T-helper 17 cell (primary cell): Measurements from ENCODE around the gene EPB41L5. TPM values are rescaled to one million over a fixed set of nuclear protein-coding genes. Genes with fewer than 3 reads are reported as not detected.
A peak's percentile ranks its signal among the peaks of the same experiment; 100 is the strongest.

Source experiments
- ATAC-seq: fragments of 150-1000 bp; cut with Tn5 transposase; 2 replicates; pipeline ENCODE4 v1.10.0; 2021; ENCODE audit warnings: mild to moderate bottlenecking, moderate library complexity
- DNase-seq, 3 donors: peaks; one replicate each; pipeline versions ENCODE4 v3.0.0 to v3.0.0-alpha.2; 2020 to 2021
- H3K9me3 ChIP-seq: one replicate; pipeline ENCODE4 v1.7.0; 2013; ENCODE audit warnings: low read length, mild to moderate bottlenecking; ENCODE audit not compliant: control insufficient read depth, poor library complexity, severe bottlenecking
- H3K27ac Mint-ChIP-seq: one replicate; pipeline ENCODE4 v1.8.0; 2022; ENCODE audit warnings: mild to moderate bottlenecking, moderate library complexity, mixed read lengths
- H3K27me3 Mint-ChIP-seq: one replicate; pipeline ENCODE4 v1.8.0; 2022; ENCODE audit warnings: mixed read lengths
- H3K36me3 Mint-ChIP-seq: one replicate; pipeline ENCODE4 v1.8.0; 2022; ENCODE audit warnings: low read depth, mixed read lengths
- H3K4me1 Mint-ChIP-seq: one replicate; pipeline ENCODE4 v1.8.0; 2022; ENCODE audit warnings: mild to moderate bottlenecking, mixed read lengths
- H3K4me3 Mint-ChIP-seq: one replicate; pipeline ENCODE4 v1.8.0; 2022; ENCODE audit warnings: mild to moderate bottlenecking, moderate library complexity, mixed read lengths
- total RNA-seq, 4 donors: library from RNA in 2 of 4; stranded (reverse) in 2 of 4; gene quantifications; one replicate each; pipeline ENCODE4 v1.2.3 and lab custom pipeline; 2022 to 2026

EPB41L5 gene
- total RNA-seq, 2 donors from 2014 or later: 2.7 to 2.8 TPM

- ATAC-seq: no peak
- no peaks in the 10 kb centered on the region for H3K9me3 ChIP-seq
- DNase-seq: no peak
- H3K36me3 Mint-ChIP-seq: no peaks in the 10 kb centered on the region
- H3K27ac Mint-ChIP-seq: no peak overlapping the region
- peaks cover 21% of the 10 kb centered on the region for H3K4me1 Mint-ChIP-seq
- no peak overlapping the region for H3K4me3 Mint-ChIP-seq
- no peaks in the 10 kb centered on the region for H3K27me3 Mint-ChIP-seq
These were observed 195.8 kb downstream of the EPB41L5 start for GRCh38 chr2:120208381-120209353.

- no peaks in the 10 kb centered on the region for H3K9me3 ChIP-seq
- H3K27me3 Mint-ChIP-seq: no peaks in the 10 kb centered on the region
- H3K36me3 Mint-ChIP-seq: no peaks in the 10 kb centered on the region
- H3K27ac Mint-ChIP-seq: no peak overlapping the region
- ATAC-seq (no peak), DNase-seq (no peak)
- peaks cover 19% of the 10 kb centered on the region for H3K4me1 Mint-ChIP-seq
- H3K4me3 Mint-ChIP-seq: peak overlapping the region; percentile 64
These were observed 196.8 kb downstream of the EPB41L5 start for GRCh38 chr2:120209427-120210269.

- H3K4me3 Mint-ChIP-seq: peak overlapping the region; percentile 64
- H3K27ac Mint-ChIP-seq: no peak overlapping the region
- DNase-seq (no peak), ATAC-seq (peak; percentile 74)
- peaks cover 15% of the 10 kb centered on the region for H3K4me1 Mint-ChIP-seq
- H3K36me3 Mint-ChIP-seq: no peaks in the 10 kb centered on the region
- H3K27me3 Mint-ChIP-seq: no peaks in the 10 kb centered on the region
- no peaks in the 10 kb centered on the region for H3K9me3 ChIP-seq
These were observed 197.4 kb downstream of the EPB41L5 start for GRCh38 chr2:120210270-120210693.

- Mint-ChIP-seq H3K36me3 (no peaks in the 10 kb centered on the region), H3K27me3 (no peaks in the 10 kb centered on the region), H3K27ac (no peak overlapping the region), H3K4me3 (no peak overlapping the region), H3K4me1 (peaks cover 22% of the 10 kb centered on the region)
- no peaks in the 10 kb centered on the region for H3K9me3 ChIP-seq
- DNase-seq: no peak
- no peak for ATAC-seq
These were observed 205.3 kb downstream of the EPB41L5 start for GRCh38 chr2:120218181-120218580.

- H3K9me3 ChIP-seq: no peaks in the 10 kb centered on the region
- ATAC-seq (no peak), DNase-seq (no peak)
- Mint-ChIP-seq H3K36me3 (no peaks in the 10 kb centered on the region), H3K27ac (no peak overlapping the region), H3K4me1 (peaks cover 25% of the 10 kb centered on the region), H3K4me3 (no peak overlapping the region), H3K27me3 (no peaks in the 10 kb centered on the region)
These were observed 206.4 kb downstream of the EPB41L5 start for GRCh38 chr2:120219291-120219690.

- ATAC-seq (no peak), DNase-seq (no peak)
- peaks cover 30% of the 10 kb centered on the region for H3K4me1 Mint-ChIP-seq
- H3K27me3 Mint-ChIP-seq: no peaks in the 10 kb centered on the region
- no peaks in the 10 kb centered on the region for H3K36me3 Mint-ChIP-seq
- H3K27ac Mint-ChIP-seq: peak overlapping the region; percentile 57
- H3K4me3 Mint-ChIP-seq: no peak overlapping the region
- H3K9me3 ChIP-seq: no peaks in the 10 kb centered on the region
These were observed 206.9 kb downstream of the EPB41L5 start for GRCh38 chr2:120219766-120220165.

GRCh38 chr2:120220756-120221155 is 207.9 kb downstream of the EPB41L5 start:
- no peaks in the 10 kb centered on the region for H3K9me3 ChIP-seq
- ATAC-seq: no peak
- Mint-ChIP-seq H3K4me3 (no peak overlapping the region), H3K27me3 (no peaks in the 10 kb centered on the region), H3K36me3 (no peaks in the 10 kb centered on the region), H3K27ac (peak overlapping the region; percentile 57), H3K4me1 (peaks cover 32% of the 10 kb centered on the region)
- no peak for DNase-seq

- H3K27ac Mint-ChIP-seq: no peak overlapping the region
- ATAC-seq (no peak), DNase-seq (no peak)
- peak overlapping the region; percentile 82 for H3K4me3 Mint-ChIP-seq
- no peaks in the 10 kb centered on the region for H3K9me3 ChIP-seq
- peaks cover 31% of the 10 kb centered on the region for H3K4me1 Mint-ChIP-seq
- H3K36me3 Mint-ChIP-seq: no peaks in the 10 kb centered on the region
- no peaks in the 10 kb centered on the region for H3K27me3 Mint-ChIP-seq
These were observed 208.7 kb downstream of the EPB41L5 start for GRCh38 chr2:120221616-120222015.

- Mint-ChIP-seq H3K36me3 (no peaks in the 10 kb centered on the region), H3K4me3 (peak overlapping the region; percentile 82), H3K27ac (peak overlapping the region; percentile 80), H3K4me1 (peaks cover 29% of the 10 kb centered on the region), H3K27me3 (no peaks in the 10 kb centered on the region)
- no peaks in the 10 kb centered on the region for H3K9me3 ChIP-seq
- DNase-seq (no peak), ATAC-seq (no peak)
These were observed 209.5 kb downstream of the EPB41L5 start for GRCh38 chr2:120222186-120223033.

- Mint-ChIP-seq H3K36me3 (no peaks in the 10 kb centered on the region), H3K4me3 (peak within 1 kb of the TSS; percentile 87), H3K27me3 (no peaks in the 10 kb centered on the region), H3K4me1 (peaks cover 29% of the 10 kb centered on the region), H3K27ac (peak within 1 kb of the TSS; percentile 80)
- peak; percentile 96 for ATAC-seq
- H3K9me3 ChIP-seq: no peaks in the 10 kb centered on the region
- peak; percentile 88 to 90 (median 90) for DNase-seq
These were observed 210.4 kb downstream of the EPB41L5 start, which contains the start of gene TMEM185B for GRCh38 chr2:120223034-120223912. TSS of gene TMEM185B (minus strand) at chr2:120223400. CDS start at chr2:120222976, 424 bp downstream.

- peak overlapping the region; percentile 87 for H3K4me3 Mint-ChIP-seq
- H3K4me1 Mint-ChIP-seq: peaks cover 38% of the 10 kb centered on the region
- H3K27me3 Mint-ChIP-seq: no peaks in the 10 kb centered on the region
- H3K27ac Mint-ChIP-seq: peak overlapping the region; percentile 80
- H3K36me3 Mint-ChIP-seq: no peaks in the 10 kb centered on the region
- ATAC-seq (no peak), DNase-seq (no peak)
- no peaks in the 10 kb centered on the region for H3K9me3 ChIP-seq
These were observed 211.4 kb downstream of the EPB41L5 start for GRCh38 chr2:120224256-120224655.
